ENCODE measurements around the gene LRRC42. TPM values are rescaled to one million over a fixed set of nuclear protein-coding genes. Genes with fewer than 3 reads are reported as not detected.

LRRC42 gene
- total and polyA plus RNA-seq, 10 of the 15 experiments (the other 5 are each of a cell fraction or from before 2014, with no cell fraction given), result 11.0 to 34.4 (median 23.0) TPM

DNA sequence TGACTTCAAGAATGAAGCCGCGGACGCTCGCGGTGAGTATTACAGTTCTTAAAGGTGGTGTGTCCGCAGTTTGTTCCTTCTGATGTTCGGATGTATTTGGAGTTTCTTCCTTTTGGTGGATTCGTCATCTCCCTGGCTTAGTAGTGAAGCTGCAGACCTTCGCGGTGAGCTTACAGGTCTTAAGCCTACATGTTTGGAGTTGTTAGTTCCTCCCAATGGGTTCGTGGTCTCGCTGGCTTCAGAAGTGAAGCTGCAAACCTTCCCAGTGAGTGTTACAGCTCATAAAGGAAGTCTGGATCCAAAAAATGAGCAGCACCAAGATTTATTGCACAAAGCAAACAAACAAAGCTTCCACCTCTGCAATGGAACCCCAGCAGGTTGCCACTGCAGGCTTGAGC is 57.1 kb downstream of the LRRC42 start:
- CTCF ChIA-PET, result no interaction called here
- BruUV-seq (replicated peaks), result no TSS peak

More for the DNA sequence above, 57.1 kb downstream of the LRRC42 start:
- POLR2A ChIA-PET, result interaction anchor here (0.6 kb wide), 1 partner anchor 10 kb away, joined by 3 read pairs; no protein-coding TSS in a partner anchor
- FAIRE-seq, result no peak
- DNase-seq (ENCODE audit: low read depth, low spot score), result no peak
- 70% methylated on average over 12 of the region's 12 CpGs for WGBS (ENCODE audit: insufficient coverage, insufficient replicate concordance, low lambda C conversion rate, missing lambda C conversion rate)
- intact Hi-C loops (cut with micrococcal nuclease; ENCODE audit: unreplicated experiment), result no loop called here
- TF ChIP-seq EP300 (IDR thresholded peaks at IDR 0.05; ENCODE audit: borderline replicate concordance in 1 of 2, control insufficient read depth in 1 of 2, low read depth in 2 of 2, low read length in 2 of 2), result no peak
- TF ChIP-seq, protein P1, sequence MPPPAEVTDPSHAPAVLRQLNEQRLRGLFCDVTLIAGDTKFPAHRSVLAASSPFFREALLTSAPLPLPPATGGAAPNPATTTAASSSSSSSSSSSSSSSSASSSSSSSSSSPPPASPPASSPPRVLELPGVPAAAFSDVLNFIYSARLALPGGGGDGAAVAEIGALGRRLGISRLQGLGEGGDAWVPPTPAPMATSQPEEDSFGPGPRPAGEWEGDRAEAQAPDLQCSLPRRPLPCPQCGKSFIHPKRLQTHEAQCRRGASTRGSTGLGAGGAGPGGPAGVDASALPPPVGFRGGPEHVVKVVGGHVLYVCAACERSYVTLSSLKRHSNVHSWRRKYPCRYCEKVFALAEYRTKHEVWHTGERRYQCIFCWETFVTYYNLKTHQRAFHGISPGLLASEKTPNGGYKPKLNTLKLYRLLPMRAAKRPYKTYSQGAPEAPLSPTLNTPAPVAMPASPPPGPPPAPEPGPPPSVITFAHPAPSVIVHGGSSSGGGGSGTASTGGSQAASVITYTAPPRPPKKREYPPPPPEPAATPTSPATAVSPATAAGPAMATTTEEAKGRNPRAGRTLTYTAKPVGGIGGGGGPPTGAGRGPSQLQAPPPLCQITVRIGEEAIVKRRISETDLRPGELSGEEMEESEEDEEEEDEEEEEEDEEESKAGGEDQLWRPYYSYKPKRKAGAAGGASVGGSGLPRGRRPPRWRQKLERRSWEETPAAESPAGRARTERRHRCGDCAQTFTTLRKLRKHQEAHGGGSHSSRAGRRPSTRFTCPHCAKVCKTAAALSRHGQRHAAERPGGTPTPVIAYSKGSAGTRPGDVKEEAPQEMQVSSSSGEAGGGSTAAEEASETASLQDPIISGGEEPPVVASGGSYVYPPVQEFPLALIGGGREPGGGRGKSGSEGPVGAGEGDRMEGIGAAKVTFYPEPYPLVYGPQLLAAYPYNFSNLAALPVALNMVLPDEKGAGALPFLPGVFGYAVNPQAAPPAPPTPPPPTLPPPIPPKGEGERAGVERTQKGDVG (CRISPR knock-in tag; IDR thresholded peaks at IDR 0.05), result no peak
- no peak for TF ChIP-seq EGR1 (IDR thresholded peaks at IDR 0.05; ENCODE audit: borderline replicate concordance in 1 of 2, low read depth in 2 of 2, low read length in 2 of 2)
- TF ChIP-seq ASH2L (IDR thresholded peaks at IDR 0.05; ENCODE audit: borderline replicate concordance, low read depth), result no peak
- no peak for TF ChIP-seq SUZ12 (IDR thresholded peaks at IDR 0.05; ENCODE audit: unreplicated experiment)
- TF ChIP-seq, protein P2, sequence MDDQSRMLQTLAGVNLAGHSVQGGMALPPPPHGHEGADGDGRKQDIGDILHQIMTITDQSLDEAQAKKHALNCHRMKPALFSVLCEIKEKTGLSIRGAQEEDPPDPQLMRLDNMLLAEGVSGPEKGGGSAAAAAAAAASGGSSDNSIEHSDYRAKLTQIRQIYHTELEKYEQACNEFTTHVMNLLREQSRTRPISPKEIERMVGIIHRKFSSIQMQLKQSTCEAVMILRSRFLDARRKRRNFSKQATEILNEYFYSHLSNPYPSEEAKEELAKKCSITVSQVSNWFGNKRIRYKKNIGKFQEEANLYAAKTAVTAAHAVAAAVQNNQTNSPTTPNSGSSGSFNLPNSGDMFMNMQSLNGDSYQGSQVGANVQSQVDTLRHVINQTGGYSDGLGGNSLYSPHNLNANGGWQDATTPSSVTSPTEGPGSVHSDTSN (IDR thresholded peaks at IDR 0.05; ENCODE audit: insufficient replicate concordance, low read depth, low read length), result no peak
- no peak for TF ChIP-seq RBBP5 (conservative IDR thresholded peaks at IDR 0.05)
- TF ChIP-seq BHLHE40 (IDR thresholded peaks at IDR 0.05; ENCODE audit: borderline replicate concordance in 1 of 2, low read depth in 2 of 2, low read length in 1 of 2), result no peak
- no peak for TF ChIP-seq CREM (IDR thresholded peaks at IDR 0.05; ENCODE audit: low read depth)
- TF ChIP-seq, protein P3, sequence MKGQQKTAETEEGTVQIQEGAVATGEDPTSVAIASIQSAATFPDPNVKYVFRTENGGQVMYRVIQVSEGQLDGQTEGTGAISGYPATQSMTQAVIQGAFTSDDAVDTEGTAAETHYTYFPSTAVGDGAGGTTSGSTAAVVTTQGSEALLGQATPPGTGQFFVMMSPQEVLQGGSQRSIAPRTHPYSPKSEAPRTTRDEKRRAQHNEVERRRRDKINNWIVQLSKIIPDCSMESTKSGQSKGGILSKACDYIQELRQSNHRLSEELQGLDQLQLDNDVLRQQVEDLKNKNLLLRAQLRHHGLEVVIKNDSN (IDR thresholded peaks at IDR 0.05; ENCODE audit: borderline replicate concordance, extremely low read length, insufficient read depth, low read depth, low read length), result no peak
- no peak for TF ChIP-seq POU2F2 (IDR thresholded peaks at IDR 0.05; ENCODE audit: borderline replicate concordance, low read depth, low read length)
- no peak for TF ChIP-seq HCFC1 (IDR thresholded peaks at IDR 0.05; ENCODE audit: low read length)
- no peak for TF ChIP-seq CBX3 (IDR thresholded peaks at IDR 0.05; ENCODE audit: borderline replicate concordance, low read depth)
- TF ChIP-seq PML (IDR thresholded peaks at IDR 0.05; ENCODE audit: low read length), result no peak
- TF ChIP-seq NFIC (IDR thresholded peaks at IDR 0.05; ENCODE audit: low read depth, low read length), result no peak
- no peak for TF ChIP-seq GATAD2B (conservative IDR thresholded peaks at IDR 0.05; ENCODE audit: low read depth)
- no peak for TF ChIP-seq ATF7 (IDR thresholded peaks at IDR 0.05; ENCODE audit: low read depth)
- no peak for TF ChIP-seq BMI1 (IDR thresholded peaks at IDR 0.05; ENCODE audit: borderline replicate concordance)
- TF ChIP-seq ETV6 (conservative IDR thresholded peaks at IDR 0.05 in 1 of 2, IDR thresholded peaks at IDR 0.05 in 1 of 2; ENCODE audit: borderline replicate concordance in 1 of 2, low read depth in 1 of 2), result no peak
- TF ChIP-seq PAX5 (IDR thresholded peaks at IDR 0.05; ENCODE audit: borderline replicate concordance, low read depth, low read length), result no peak
- Histone ChIP-seq H3K4me1 (ENCODE audit: control insufficient read depth, insufficient read depth, low read length) (no peaks in the 10 kb centered on the region), H4K20me1 (ENCODE audit: control insufficient read depth, insufficient read depth) (no peaks in the 10 kb centered on the region), H3K79me2 (ENCODE audit: control insufficient read depth, insufficient read depth, low read length) (no peaks in the 10 kb centered on the region), H3K4me2 (ENCODE audit: control insufficient read depth, insufficient read depth) (no peak overlapping the region), H3K27ac (ENCODE audit: control insufficient read depth, insufficient read depth) (no peak overlapping the region), H3K9me3 (replicated peaks; ENCODE audit: control insufficient read depth, insufficient read depth, low read length) (no peaks in the 10 kb centered on the region; the same call in 2 of the 3 replicates), H2AFZ (ENCODE audit: control insufficient read depth, low read depth, low read length) (no peak overlapping the region), H3K36me3 (ENCODE audit: control insufficient read depth in 2 of 2, insufficient read depth in 2 of 2, low read length in 1 of 2) (no peaks in the 10 kb centered on the region), H3K9ac (ENCODE audit: control insufficient read depth, insufficient read depth, low read length) (no peak overlapping the region), H3K27me3 (replicated peaks in 1 of 2; ENCODE audit: control insufficient read depth in 2 of 2, insufficient read depth in 2 of 2, low read length in 1 of 2) (no peaks in the 10 kb centered on the region), H3K4me3 (no peak overlapping the region)
- in situ Hi-C loops (cut with MboI), result no loop called here
- ATAC-seq, result no peak
- SMC1A ChIA-PET (ENCODE audit: uncharacterized antibody, unreplicated experiment), result no interaction called here
- RAD21 ChIA-PET (ENCODE audit: unreplicated experiment), result no interaction called here
